Inflammatory macrophage treated with lipopolysaccharide for 1 hour (primary cell): ENCODE data around the gene FAM72C.
"Not testable (repeated sequence)": the region's sequence is repeated elsewhere in the genome, so short reads cannot be mapped to it uniquely, and the experiment has no call there.

Experiments used
- DNase-seq, 2 donors: peaks; one replicate each; pipeline ENCODE4 v3.0.0-alpha.2; 2020 to 2022

FAM72C gene

DNA sequence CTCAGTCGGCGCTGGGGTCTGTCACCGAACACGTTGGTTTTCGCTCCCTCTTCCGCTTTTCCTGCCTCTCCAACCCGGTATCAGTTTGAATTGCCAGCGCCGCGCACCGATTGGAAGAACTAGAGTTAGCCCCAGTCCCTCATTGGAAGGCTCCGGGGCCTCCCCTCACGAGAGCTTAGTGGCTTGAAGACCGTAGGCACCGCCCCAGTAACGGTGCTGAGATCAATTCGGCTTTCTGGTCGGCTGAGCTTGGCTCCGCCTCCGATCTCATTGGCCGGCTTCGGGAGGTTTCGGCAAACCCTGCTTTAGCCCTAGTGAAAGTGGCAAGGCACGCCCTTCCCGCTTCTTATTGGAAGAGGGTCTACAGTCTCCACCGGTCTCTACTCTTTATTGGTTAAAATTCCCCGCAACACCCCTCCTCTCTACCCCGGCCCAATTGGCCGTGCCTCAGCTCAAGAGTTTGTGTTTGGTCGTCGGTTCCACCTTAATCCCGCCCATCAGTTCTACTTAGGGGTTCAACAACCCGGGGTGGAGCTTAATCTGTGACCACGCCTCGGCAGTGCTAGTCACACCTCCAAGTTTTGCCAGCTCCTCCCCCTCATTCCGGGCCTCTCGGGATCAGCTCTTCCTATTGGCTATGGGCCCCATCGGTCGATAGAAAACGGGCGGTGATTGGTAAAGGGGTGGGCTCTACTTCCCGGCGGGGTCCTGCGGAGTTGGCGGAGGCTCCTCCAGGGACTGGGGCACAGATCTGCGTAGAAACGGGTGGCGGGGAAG lies at the start of gene FAM72C:
Gene FAM72C (minus strand): TSS at position 63 of the 777 bp plus-strand sequence. CDS start 845 bp downstream, outside the sequence.
- DNase-seq: not testable (repeated sequence)

DNA sequence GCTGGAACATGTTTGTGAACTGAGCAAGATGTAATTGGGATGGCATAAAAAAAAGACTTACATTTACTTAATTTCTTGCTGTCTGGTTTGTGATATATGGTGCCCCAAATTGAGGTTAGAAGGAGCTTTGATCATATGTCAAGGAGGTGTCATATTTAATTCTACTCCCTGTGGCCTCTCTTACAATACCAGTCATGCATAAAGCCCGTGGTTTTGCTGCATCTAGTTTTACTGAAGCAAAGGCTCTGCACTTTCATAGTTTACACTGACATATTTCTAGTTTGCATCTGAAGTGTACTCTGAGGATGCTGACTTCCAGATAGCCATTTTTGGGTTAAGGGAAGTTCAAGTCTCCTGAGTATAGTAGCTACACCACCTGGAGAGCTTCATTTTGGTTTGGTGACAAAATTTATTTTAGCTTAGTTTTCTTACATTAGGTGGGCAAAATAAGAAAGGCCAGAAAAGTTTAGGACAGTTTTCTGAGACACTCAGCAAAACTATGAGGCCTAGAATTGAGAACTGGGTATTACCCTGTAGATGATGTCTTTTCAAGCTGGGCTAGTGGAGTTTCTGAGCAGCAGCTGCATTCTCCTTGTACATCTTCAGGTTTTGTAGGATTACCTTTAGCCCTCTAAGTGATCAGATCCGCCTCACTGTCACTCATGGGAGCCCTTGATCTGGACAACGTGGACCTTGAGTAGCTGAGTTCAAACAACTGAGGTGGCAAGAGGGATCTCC lies 48.4 kb upstream of the FAM72C start:
- not testable (repeated sequence) for DNase-seq

DNA sequence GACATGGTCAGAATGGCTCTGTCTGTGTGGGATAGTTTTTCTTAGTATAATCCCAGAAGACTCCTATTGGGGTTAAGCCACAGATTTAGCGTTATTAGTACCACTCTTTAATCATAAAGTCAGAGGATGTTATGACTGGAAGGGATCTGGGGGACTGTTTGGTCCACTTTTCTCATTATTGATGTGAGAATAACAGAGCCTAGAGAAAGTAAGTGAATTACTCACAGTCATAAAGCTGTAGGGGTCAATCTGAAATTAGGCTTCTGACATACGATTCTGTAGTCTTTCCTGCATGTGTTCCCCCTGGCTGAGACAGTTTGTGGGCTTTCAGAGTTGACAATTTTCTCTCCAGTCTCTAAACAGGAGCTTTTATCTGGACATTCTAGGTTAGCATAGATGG lies 47.3 kb upstream of the FAM72C start:
- DNase-seq: not testable (repeated sequence)

DNA sequence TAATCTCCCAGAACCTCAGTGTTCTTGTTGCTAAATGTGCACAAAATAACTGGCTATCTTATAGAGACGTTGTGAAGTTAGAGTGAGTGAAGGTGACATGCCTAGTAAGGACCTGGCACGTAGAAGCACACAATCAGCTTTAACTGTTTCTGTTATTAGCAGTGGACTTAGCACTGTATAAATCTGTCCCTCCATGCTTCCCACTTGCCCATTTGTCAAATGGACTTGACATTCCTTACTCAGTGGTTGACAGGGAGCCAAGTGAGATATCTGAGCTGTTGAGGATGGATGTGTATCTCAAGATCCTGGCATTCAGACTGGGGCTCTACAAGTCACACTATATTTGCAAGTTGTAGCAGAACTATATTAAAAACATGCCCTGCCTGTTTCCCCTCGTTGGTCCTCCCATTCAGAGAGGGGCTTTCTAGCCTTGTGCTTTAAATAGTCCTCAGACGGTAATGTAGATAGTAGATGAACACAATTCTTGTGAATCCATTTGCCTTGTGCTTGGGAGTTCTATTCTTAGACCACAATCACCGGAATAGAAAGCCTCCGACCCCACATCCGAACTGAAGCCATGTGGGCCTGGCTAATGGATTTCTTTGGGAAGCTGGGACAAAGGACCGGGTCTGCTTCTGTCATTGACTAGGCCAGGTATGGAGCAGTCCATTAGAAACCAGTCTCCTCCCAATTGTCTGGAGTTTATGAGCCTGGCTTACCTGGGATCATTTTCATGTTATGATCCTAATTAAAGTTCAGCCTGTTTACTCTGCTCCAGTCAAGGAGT lies 43.6 kb upstream of the FAM72C start:
- not testable (repeated sequence) for DNase-seq

DNA sequence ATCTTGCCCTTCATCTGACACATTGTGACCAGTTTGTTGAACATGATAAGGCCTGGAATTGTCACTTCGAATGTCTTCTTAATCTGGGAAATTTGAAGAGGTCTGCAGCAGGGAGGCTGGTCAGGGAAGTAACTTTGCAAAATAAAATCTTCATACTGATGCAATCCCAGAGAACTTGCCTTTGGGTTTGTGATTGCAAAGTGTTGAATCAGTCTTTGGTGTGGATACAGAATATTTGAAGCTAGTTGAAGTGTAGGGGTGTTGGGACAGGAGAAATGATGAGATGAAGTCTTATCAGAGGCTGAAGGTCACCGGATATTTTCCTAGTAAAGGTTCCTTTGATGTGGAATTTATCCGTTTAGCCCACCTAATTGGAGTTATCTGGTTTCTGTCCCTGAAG lies 42.7 kb upstream of the FAM72C start:
- not testable (repeated sequence) for DNase-seq

DNA sequence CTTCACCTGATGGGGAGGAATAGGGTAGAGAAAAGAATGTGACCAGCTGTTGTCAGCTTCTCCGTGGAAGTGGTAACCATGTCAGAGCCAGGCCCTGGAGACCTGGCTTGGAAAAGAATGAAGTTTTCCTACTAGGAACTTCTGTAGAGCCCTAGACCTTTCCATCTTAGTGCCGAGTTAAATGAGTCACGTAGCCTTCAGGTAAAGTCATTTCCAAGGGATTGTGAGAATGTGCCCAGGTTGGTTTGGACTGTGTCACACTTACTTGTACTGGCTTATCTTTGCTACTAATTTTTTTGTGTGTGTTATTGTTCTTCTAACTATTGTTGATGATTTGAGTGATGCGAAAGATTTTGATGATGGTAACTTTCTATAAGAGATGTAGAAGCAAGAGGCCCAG lies 42.3 kb upstream of the FAM72C start:
- DNase-seq: not testable (repeated sequence)

DNA sequence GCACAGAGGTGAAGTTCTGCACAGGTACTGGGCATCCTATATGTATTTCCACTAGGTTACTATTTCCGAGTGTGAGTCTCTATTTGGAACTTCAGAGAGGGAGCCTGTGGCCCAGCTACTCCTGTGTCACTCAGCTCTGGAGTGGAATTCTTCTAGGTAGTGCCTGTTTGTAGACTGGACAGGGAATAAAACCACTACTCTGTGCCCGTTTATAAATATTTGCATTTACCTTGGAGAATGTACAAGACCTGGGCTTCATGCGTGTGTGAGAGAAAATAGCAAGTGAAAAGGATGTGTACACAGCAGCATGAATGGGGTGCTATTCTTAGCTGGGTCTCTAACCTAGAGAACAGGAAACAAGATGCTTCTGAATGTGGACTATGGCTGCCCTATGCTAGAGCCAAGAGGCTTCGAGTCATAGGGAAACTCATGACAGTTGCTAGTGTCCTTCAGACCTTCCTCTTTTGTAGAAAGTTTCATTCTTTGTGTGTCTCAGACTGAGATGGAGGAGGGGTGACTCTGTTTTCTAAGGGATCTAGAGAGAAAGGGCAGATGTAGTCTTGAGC lies 40.5 kb upstream of the FAM72C start:
- DNase-seq: not testable (repeated sequence)

DNA sequence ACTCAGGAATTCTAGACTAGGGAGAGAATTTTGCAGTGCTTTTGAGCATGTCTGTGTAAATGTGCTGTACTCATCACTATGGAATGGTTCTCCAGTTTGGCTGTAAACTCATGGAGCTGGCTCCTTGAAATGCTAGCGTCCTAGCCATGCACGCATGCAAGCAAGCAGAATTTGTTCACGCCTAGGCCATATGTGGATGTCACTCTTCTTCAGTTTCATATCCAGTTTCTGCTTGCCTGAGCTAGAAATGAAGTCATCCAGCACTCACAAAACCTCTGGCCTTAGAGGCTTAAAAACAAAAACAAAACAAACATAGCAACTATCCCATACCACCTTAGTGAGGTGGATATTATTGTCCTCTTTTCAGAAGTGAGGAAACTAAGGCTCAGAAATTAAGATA lies 37.6 kb upstream of the FAM72C start:
- DNase-seq: not testable (repeated sequence)

DNA sequence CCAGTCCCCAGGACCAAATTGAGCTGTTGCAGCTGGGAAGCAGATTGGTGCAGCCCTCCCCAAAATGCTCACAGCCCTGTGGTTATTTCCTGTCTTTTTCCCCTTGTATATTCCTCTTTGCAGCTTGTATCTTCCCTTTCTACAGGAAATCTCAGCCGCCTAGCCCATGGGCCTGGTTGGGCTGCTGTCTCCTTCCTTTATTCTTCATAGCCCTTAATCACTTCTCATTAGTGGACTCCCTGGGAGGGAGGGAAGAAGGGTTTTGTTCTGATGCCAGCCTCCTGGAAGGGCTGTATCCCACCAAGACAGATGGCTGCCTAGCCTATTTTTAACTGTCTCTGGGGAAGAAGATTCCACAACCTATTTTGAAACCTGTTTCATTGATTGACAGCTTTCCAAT lies 32.5 kb upstream of the FAM72C start:
- not testable (repeated sequence) for DNase-seq

DNA sequence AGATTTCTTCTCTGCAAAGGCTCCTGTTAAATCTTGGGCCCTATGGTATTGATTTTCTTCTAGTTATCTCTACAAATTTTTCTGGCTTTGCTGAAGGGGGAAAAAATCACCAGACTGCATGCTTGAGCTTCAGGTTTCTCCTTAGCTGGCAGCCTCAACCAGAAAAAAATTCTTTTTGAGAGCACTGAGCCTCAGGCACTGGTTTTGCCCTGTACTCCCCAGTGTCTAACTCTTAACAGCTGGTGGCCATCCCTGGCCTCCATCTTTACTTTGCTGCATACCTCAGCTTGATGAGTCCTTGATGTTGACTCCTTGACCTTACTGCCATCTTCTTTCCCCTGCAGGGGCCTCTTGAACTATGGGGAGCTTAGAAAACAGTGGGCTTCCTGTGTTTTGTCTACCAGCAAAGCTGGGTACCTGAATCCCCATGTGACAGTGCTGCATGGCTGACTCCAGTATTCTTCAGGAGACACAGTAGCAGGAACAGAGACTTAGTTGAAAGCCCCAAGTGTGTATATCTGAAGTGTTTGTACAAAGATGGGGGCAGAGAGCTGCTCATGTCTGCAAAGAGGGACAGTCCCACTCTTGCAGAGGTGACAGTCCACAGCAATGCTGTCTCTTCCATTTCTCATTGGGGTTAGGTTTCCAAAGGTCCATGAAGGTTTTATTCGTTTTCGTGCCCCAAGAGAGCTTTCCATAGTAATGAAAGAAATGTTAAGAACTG lies 31.7 kb upstream of the FAM72C start:
- DNase-seq: not testable (repeated sequence)

DNA sequence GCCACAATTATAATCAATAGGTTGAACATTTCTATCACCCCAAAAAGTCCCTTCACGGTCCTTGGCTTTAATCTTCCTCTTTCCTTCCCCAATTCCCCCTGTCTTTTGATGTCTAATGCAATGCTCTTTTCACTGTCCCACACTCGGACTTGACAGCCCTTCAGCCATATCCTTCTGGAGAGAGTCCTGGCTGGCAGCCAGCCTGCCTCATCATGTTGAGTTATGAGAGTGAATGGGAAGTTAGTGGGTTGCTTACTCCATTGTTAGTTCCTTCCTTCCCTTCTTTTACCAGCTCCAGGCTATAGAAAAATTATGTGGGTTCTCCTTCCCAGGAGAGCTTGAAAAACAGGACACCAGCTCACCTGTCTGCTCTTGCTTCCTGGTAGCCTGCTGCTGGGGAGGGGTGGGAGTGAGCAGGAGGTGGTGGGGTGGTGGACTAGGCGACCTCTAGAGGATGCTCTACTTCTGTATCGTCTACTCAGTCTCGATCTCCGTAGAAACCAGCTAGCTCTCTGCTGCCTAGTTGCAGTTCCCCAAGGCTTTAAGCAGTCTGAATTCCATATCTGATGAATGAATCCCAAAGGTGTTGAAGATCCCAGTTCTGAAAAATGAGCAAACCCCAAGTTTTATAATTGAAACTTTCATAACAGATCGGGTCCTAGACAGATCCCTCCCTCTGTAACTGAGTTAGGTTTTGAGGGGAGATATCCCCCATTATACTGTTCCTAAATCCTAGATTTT lies 30.5 kb upstream of the FAM72C start:
- DNase-seq: not testable (repeated sequence)

DNA sequence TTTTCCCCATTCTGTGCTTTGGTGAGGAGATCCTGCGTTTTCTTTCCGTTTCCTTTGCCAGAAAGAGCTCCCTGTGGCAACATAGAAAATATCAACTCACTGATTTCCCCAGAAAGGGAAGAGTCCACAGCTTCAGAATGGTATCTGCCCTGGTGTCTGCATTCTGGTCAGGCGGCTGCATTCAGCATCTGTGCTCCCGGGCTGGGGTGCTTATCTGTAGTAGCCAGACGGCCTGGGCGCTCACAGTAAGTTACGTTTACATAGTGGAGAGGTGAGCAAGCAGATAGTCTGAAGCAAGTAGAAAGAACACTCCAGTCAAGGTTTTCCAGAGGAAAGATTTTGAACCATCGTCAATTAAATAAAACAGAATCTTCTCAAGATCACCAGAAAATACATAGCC lies 29.3 kb upstream of the FAM72C start:
- not testable (repeated sequence) for DNase-seq

DNA sequence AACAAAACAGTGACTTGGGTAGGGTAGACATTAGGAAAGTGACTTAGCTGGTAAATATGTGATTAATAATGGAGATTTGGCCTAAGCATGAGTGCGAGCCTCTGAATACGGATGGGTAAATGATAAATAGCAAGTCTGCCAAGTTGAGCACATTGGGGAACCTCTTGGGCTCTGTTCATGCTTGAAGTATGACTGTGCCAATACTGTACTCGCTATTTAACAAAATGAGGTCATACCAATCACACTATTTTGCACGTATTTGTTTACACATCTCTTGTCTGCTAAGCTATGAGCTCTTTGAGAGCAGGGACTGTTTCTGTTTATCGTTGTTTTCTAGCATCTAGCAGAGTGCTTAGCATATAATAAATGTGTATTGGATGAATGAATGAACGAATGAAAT lies 24.2 kb upstream of the FAM72C start:
- DNase-seq: not testable (repeated sequence)

DNA sequence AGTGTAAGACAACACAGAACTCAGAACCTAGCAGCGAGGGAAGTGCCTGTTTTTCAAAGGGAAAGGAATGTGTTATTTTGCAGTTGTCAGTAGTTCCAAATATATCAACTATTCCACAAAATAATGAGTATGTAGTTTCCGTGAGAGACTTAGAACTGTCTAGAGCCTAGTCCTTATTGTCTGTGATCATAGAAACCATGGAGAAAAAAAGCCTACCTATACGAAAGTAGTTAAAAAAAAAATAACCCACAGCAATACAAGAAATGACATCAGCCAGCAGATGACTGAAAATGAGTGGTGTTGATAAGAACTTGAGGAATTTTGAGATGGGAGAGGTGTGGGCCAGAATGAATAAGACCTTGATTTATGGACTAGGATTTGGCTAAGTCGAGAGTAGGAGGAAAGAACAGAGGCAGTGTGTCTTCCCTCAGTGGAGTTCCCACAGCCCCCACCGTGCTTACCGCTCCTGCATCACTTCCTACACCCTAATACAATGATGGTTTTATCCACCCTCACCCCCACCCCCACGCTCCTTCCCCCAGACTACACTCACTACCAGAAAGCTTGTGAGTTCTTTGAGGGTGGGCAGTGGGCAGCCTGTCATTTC lies 21.6 kb upstream of the FAM72C start:
- not testable (repeated sequence) for DNase-seq

DNA sequence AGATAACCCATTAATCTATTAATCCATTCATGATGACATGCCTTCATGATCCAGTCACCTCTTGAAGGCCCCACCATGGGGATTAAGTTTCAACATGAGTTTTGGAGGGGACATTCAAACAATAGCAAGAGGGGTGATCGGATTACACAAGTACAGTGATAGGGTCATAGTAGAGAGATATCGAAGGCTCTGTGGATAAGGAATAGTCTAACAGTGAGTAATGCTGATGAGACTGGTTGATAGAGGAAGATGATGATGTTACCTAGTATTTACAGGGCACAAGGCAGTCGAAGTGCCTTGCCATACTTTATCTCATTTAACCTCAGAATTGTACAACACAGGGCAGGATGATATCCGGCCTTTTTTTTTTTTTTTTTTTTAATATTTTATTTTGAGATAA lies 18.9 kb upstream of the FAM72C start:
- DNase-seq: not testable (repeated sequence)

DNA sequence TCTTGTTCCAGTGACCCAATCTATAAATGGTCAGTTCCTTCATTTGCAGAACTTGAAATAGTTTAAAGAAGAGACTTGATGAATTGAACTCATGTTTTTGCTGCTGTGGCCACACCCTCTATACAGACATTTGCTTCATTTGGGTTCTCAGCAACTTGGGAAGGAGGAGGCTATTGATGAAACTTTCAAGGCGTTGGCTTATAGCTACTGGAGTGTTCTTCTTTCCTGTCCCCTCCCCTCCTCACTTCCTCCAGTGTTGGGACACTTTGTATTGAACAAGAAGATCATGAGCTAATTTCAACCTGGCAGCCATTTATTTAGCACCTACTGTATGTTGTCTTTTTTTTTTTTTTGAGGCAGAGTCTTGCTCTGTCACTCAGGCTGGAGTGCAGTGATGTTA lies 17.9 kb upstream of the FAM72C start:
- DNase-seq: not testable (repeated sequence)

DNA sequence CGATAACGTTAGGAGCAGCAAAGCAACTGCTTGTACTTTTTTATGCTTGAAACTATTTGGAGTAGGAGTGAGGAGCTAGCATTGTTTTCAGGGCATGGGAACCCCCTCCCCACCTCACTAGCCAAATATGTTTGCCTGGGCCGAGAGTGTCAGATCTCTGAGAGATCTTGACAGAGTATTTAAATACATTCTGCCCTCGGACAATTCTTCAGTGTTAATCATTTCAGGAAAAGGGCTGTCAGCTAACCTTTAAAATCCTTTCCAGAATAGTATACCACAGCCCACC lies 17.6 kb upstream of the FAM72C start:
- not testable (repeated sequence) for DNase-seq

DNA sequence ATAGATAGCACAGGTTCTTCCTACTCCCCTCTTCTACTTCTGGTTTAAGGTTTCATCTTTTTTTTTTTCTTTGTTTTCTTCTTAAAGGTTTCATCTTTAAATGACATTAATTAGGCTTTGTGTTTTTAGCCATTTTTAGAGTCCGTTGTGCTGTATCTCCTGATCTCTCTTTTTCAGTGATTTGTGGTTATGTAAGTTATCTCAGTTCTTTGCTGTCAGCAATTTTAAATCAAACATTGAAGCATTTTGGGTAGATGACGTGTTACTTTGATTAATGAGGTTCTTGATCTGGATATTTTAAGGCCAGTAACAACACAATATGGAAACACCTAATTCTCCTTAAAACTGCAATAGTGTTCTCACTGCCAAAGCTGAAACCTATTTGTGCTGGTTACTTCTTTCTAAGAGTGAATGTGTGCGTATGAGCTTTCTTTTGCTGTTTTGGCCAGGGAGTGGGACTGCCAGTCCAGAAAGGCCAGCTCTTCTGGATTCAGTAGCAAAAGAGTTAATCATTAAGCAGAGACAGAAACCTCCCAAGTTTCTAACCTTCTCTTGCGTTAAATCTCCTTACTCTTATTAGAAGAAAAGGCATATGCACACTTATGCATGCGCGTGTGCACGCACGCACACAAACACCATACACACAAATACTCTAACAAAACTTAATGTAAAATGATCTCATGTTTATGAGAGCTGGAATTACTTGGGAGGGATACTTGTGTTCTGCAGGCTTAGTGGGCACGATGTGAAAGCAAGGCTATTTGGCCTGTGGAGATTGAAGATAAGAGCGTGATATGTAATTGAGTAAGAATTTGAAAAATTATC lies 17.0 kb upstream of the FAM72C start:
- not testable (repeated sequence) for DNase-seq

DNA sequence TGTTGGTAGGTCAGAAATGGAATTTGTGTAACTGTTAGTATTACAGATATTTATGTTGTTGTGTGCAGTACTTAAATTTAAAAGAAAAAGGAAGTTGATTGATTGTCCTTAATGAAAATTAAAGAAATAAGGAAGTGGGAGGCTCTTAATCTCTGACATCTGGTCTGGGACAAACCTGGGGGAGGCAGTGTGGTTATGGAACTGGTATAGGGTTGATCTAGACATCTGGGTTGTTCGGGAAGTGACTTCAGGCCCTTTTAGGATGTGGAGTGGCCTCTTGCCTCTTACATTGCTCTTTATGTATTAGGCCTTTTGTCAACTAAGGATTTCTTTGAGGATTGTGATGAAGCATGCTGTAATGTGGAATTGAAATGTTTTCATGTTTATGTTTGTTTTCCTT lies 16.1 kb upstream of the FAM72C start:
- not testable (repeated sequence) for DNase-seq
